IMR-90 (cell line): ENCODE data around the gene MRM2. TPM values are rescaled to one million over a fixed set of nuclear protein-coding genes. Genes with fewer than 3 reads are reported as not detected.

ENCODE experiments used
- ATAC-seq: fragments of 200-7000 bp; cut with Tn5 transposase; 2 replicates; pipeline ENCODE4 v1.9.1; 2020; ENCODE audit warnings: low read depth, mild to moderate bottlenecking, moderate library complexity
- BruUV-seq: library from RNA; stranded (reverse); fragments of 400-500 nt; replicated peaks from 2 replicates; lab custom pipeline; 2021; lab: Mats Ljungman, UMichigan
- CTCF ChIA-PET: fragments of 300-600 bp; formaldehyde crosslinking; extraction: SDS; loops from one replicate; lab custom pipeline; 2021; ENCODE audit warnings: antibody characterized with exemption; lab: Yijun Ruan, JAX
- POLR2A ChIA-PET: fragments of 300-600 bp; sonication (Branson Sonifier 250); formaldehyde crosslinking; loops from one replicate; lab custom pipeline; 2022; ENCODE audit warnings: antibody characterized with exemption; ENCODE audit not compliant: unreplicated experiment; lab: Charles Lee
- DNase-seq: peaks from one replicate; pipeline ENCODE4 v3.0.0; 2013
- H2AFZ ChIP-seq: replicated peaks from 2 replicates; pipeline ENCODE3; 2013; ENCODE audit warnings: low read length, mild to moderate bottlenecking; ENCODE audit not compliant: poor library complexity
- H2AK5ac ChIP-seq: 2 replicates; pipeline ENCODE4 v1.6.1; 2013; ENCODE audit warnings: low read depth, low read length, inconsistent platforms
- H2AK9ac ChIP-seq: replicated peaks from 2 replicates; pipeline ENCODE3; 2013; ENCODE audit warnings: mild to moderate bottlenecking, low read depth, low read length, moderate library complexity; ENCODE audit not compliant: poor library complexity
- H2BK120ac ChIP-seq: 2 replicates; pipeline ENCODE4 v1.6.1; 2013; ENCODE audit warnings: low read depth, low read length, inconsistent platforms
- H2BK15ac ChIP-seq: 3 replicates; pipeline ENCODE4 v1.6.1; 2013; ENCODE audit warnings: low read depth, low read length, inconsistent platforms
- H2BK20ac ChIP-seq: 2 replicates; pipeline ENCODE4 v1.6.1; 2013; ENCODE audit warnings: low read depth, mild to moderate bottlenecking, inconsistent platforms, low read length, moderate library complexity
- H2BK5ac ChIP-seq: 2 replicates; pipeline ENCODE4 v1.6.1; 2013; ENCODE audit warnings: mild to moderate bottlenecking, low read depth, low read length, inconsistent platforms; ENCODE audit not compliant: poor library complexity, severe bottlenecking
- H3K14ac ChIP-seq: replicated peaks from 2 replicates; pipeline ENCODE4 v1.6.1; 2013; ENCODE audit warnings: low read depth, low read length, inconsistent platforms
- H3K18ac ChIP-seq: 2 replicates; pipeline ENCODE4 v1.6.1; 2013; ENCODE audit warnings: low read depth, low read length, control low read depth
- H3K23ac ChIP-seq: 2 replicates; pipeline ENCODE4 v1.6.1; 2013; ENCODE audit warnings: low read depth, low read length, inconsistent platforms
- H3K27ac ChIP-seq: 2 replicates; pipeline ENCODE4 v1.5.1; 2013; ENCODE audit warnings: mild to moderate bottlenecking, control low read depth, low read length; ENCODE audit not compliant: insufficient read depth
- H3K27me3 ChIP-seq: 2 replicates; pipeline ENCODE4 v1.6.1; 2013; ENCODE audit warnings: low read length; ENCODE audit not compliant: control insufficient read depth, insufficient read depth
- H3K36me3 ChIP-seq: 2 replicates; pipeline ENCODE4 v1.6.1; 2013; ENCODE audit warnings: low read length, mixed read lengths; ENCODE audit not compliant: control insufficient read depth, insufficient read depth
- H3K4ac ChIP-seq: 2 replicates; pipeline ENCODE4 v1.6.1; 2013; ENCODE audit warnings: low read depth, low read length, inconsistent platforms
- H3K4me1 ChIP-seq: 2 replicates; pipeline ENCODE4 v1.6.1; 2013; ENCODE audit warnings: low read length, mixed read lengths; ENCODE audit not compliant: control insufficient read depth, insufficient read depth
- H3K4me2 ChIP-seq: 2 replicates; pipeline ENCODE4 v1.6.1; 2013; ENCODE audit warnings: low read depth, mild to moderate bottlenecking, control low read depth, low read length, moderate library complexity
- H3K4me3 ChIP-seq: 2 replicates; pipeline ENCODE4 v1.5.1; 2013; ENCODE audit warnings: low read depth, mild to moderate bottlenecking, control low read depth, low read length, moderate library complexity; ENCODE audit not compliant: insufficient read depth
- H3K56ac ChIP-seq: 2 replicates; pipeline ENCODE4 v1.6.1; 2013; ENCODE audit warnings: low read length, inconsistent platforms; ENCODE audit not compliant: insufficient read depth; ENCODE audit errors: extremely low read depth
- H3K79me1 ChIP-seq, 2 experiments: 2 replicates each; pipeline ENCODE4 v1.6.1; 2013; ENCODE audit warnings: low read length in 2 of 2, inconsistent platforms in 1 of 2, low read depth in 1 of 2
- H3K9ac ChIP-seq: 2 replicates; pipeline ENCODE4 v1.6.1; 2013; ENCODE audit warnings: low read depth, low read length, control low read depth
- H3K9me1 ChIP-seq: 2 replicates; pipeline ENCODE4 v1.6.1; 2013; ENCODE audit warnings: low read length, inconsistent platforms; ENCODE audit not compliant: insufficient read depth
- H3K9me3 ChIP-seq: 2 replicates; pipeline ENCODE4 v1.6.1; 2013; ENCODE audit warnings: low read length; ENCODE audit not compliant: control insufficient read depth, insufficient read depth
- H4K20me1 ChIP-seq: 2 replicates; pipeline ENCODE4 v1.6.1; 2013; ENCODE audit warnings: low read length, inconsistent platforms; ENCODE audit not compliant: insufficient read depth
- H4K5ac ChIP-seq: 2 replicates; pipeline ENCODE4 v1.6.1; 2013; ENCODE audit warnings: mild to moderate bottlenecking, low read depth, low read length, control low read depth
- H4K8ac ChIP-seq, 2 experiments: 2 replicates each; pipeline ENCODE4 v1.6.1; 2013; ENCODE audit warnings: low read depth in 2 of 2, low read length in 2 of 2, control low read depth in 1 of 2, inconsistent platforms in 1 of 2
- H4K91ac ChIP-seq: 2 replicates; pipeline ENCODE4 v1.6.1; 2013; ENCODE audit warnings: low read depth, low read length, inconsistent platforms; ENCODE audit not compliant: insufficient read depth
- BHLHE40 ChIP-seq: fragments of 150-350 bp; IDR thresholded peaks from 2 replicates; pipeline ENCODE4 v1.6.1; 2016; ENCODE audit warnings: mild to moderate bottlenecking, low read depth, low read length
- CEBPB ChIP-seq: IDR thresholded peaks from 2 replicates; pipeline ENCODE4 v1.6.1; 2012; ENCODE audit warnings: low read depth, low read length, improper control_type of control experiment
- CHD1 ChIP-seq: IDR thresholded peaks from 2 replicates; pipeline ENCODE4 v1.6.1; 2012; ENCODE audit warnings: low read depth, low read length, improper control_type of control experiment
- ELK1 ChIP-seq: fragments of 150-350 bp; IDR thresholded peaks from 2 replicates; pipeline ENCODE4 v1.6.1; 2016; ENCODE audit warnings: low read depth, mild to moderate bottlenecking, low read length, moderate library complexity, borderline replicate concordance
- FOS ChIP-seq: fragments of 150-350 bp; IDR thresholded peaks from 2 replicates; pipeline ENCODE4 v1.6.1; 2016; ENCODE audit warnings: low read depth, low read length
- POLR2A ChIP-seq: IDR thresholded peaks from 2 replicates; pipeline ENCODE4 v1.6.1; 2012; ENCODE audit warnings: mild to moderate bottlenecking, low read depth, low read length
- RAD21 ChIP-seq: IDR thresholded peaks from 2 replicates; pipeline ENCODE4 v1.6.1; 2012; ENCODE audit warnings: low read length, improper control_type of control experiment
- RCOR1 ChIP-seq: IDR thresholded peaks from 2 replicates; pipeline ENCODE4 v1.6.1; 2012; ENCODE audit warnings: mild to moderate bottlenecking, low read length, improper control_type of control experiment; ENCODE audit not compliant: insufficient replicate concordance
- SMC3 ChIP-seq: fragments of 150-350 bp; IDR thresholded peaks from 2 replicates; pipeline ENCODE4 v1.6.1; 2016; ENCODE audit warnings: low read depth, mild to moderate bottlenecking, antibody characterized with exemption, low read length, moderate library complexity
- WGBS, 2 experiments: methylation state at CpG; one replicate each; pipeline versions ENCODE4 v1.1.5 to v1.1.7; 2013; ENCODE audit warnings: missing lambda C conversion rate in 2 of 2; ENCODE audit not compliant: insufficient read length in 1 of 2; ENCODE audit errors: extremely low coverage in 2 of 2; 5-methylcytosine and 5-hydroxymethylcytosine counted together
- dilution Hi-C: fragments of 300-500 bp; cut with HindIII; formaldehyde crosslinking; loops from one replicate; pipeline ENCODE4 v1.14.3; 2018; ENCODE audit warnings: low sequenced_read_pairs; ENCODE audit not compliant: unreplicated experiment
- in situ Hi-C: fragments of 300-500 bp; cut with MboI; formaldehyde crosslinking; loops from 3 replicates; pipeline ENCODE4 v1.14.3; 2019; ENCODE audit warnings: low sequenced_read_pairs, inconsistent platforms, mixed read lengths
- intact Hi-C: fragments of 100-400 bp; cut with micrococcal nuclease; formaldehyde crosslinking; loops from 2 replicates; pipeline ENCODE4 v1.10.0; 2022
- polyA plus RNA-seq, 3 experiments: library from polyadenylated mRNA; depleted of rRNA; stranded (reverse); fragments of >200 nt; gene quantifications; 2 replicates each; pipeline ENCODE4 v1.2.3, GENCODE V29; 2012; ENCODE audit warnings: low replicate concordance in 1 of 3
- total RNA-seq: library from RNA; depleted of rRNA; stranded (reverse); fragments of >200 nt; gene quantifications from 2 replicates; pipeline ENCODE4 v1.2.3, GENCODE V29; 2012

The MRM2 gene
- total and polyA plus RNA-seq, 2 of the 4 experiments (the other 2 are of a cell fraction), result 19.1 to 23.8 TPM

GRCh38 chr7:2258661-2259365 lies 16.8 kb upstream of the MRM2 start:
- no peak overlapping the region for H3K27ac ChIP-seq
- H3K4me3 ChIP-seq, result no peak overlapping the region
- H3K36me3 ChIP-seq, result peaks cover 34% of the 10 kb centered on the region
- no peak overlapping the region for H3K23ac ChIP-seq
- H2AK9ac ChIP-seq, result no peak overlapping the region
- peaks cover 7% of the 10 kb centered on the region; the same call in 1 of the 2 replicates for H4K20me1 ChIP-seq
- no peak overlapping the region for H4K5ac ChIP-seq
- no peak overlapping the region for H2AFZ ChIP-seq
- no peak overlapping the region for H2BK5ac ChIP-seq
- H3K14ac ChIP-seq, result no peak overlapping the region
- H4K8ac ChIP-seq, result no peak overlapping the region
- H2BK120ac ChIP-seq, result no peak overlapping the region
- H2BK15ac ChIP-seq, result no peak overlapping the region
- H3K4me2 ChIP-seq, result no peak overlapping the region
- 0 out of 4 replicates have a peak, but pooled peaks cover 0 to 10% of the 10 kb centered on the region in 2 experiments for H3K79me1 ChIP-seq
- no peak overlapping the region for H2BK20ac ChIP-seq
- no peak overlapping the region for H3K18ac ChIP-seq
- intact Hi-C loops (no loop called here), dilution Hi-C loops (no loop called here), in situ Hi-C loops (no loop called here)
- no peaks in the 10 kb centered on the region for H3K27me3 ChIP-seq
- no peak overlapping the region for H3K4ac ChIP-seq
- H3K4me1 ChIP-seq, result no peaks in the 10 kb centered on the region
- WGBS, 2 experiments, result 97% methylated on average over 20 of the region's 34 CpGs; no CpG with 5 or more reads in 1 of the 2 experiments
- TF ChIP-seq RCOR1 (no peak), CHD1 (no peak), POLR2A (no peak), RAD21 (no peak), SMC3 (no peak), CEBPB (no peak), BHLHE40 (no peak), FOS (no peak), ELK1 (no peak)
- ChIA-PET CTCF (no interaction called here), POLR2A (no interaction called here)
- H3K56ac ChIP-seq, result no peak overlapping the region
- BruUV-seq, result no TSS peak
- H3K9ac ChIP-seq, result no peak overlapping the region
- H2AK5ac ChIP-seq, result no peak overlapping the region
- DNase-seq (no peak), ATAC-seq (no peak)
- H3K9me3 ChIP-seq, result no peaks in the 10 kb centered on the region
- 0 out of 2 replicates have a peak, but pooled peaks cover 3% of the 10 kb centered on the region for H3K9me1 ChIP-seq
- H4K91ac ChIP-seq, result no peak overlapping the region
